Neuron (in vitro differentiated cells): ENCODE results near the gene SPANXB1.
"Not testable (repeated sequence)": the region's sequence is repeated elsewhere in the genome, so short reads cannot be mapped to it uniquely, and the experiment has no call there.

ENCODE experiments used
- H2AFZ ChIP-seq: one replicate; pipeline ENCODE4 v1.6.1; 2013; ENCODE audit warnings: low read depth, mild to moderate bottlenecking, inconsistent platforms, low read length, moderate library complexity
- H3K27me3 ChIP-seq: one replicate; pipeline ENCODE4 v1.6.1; 2013; ENCODE audit warnings: low read length; ENCODE audit not compliant: insufficient read depth
- H3K36me3 ChIP-seq: one replicate; pipeline ENCODE4 v1.6.1; 2013; ENCODE audit warnings: low read length; ENCODE audit not compliant: insufficient read depth
- H3K4me1 ChIP-seq: one replicate; pipeline ENCODE4 v1.6.1; 2013; ENCODE audit warnings: low read length; ENCODE audit not compliant: insufficient read depth
- H3K4me3 ChIP-seq: 2 replicates; pipeline ENCODE4 v1.5.1; 2013; ENCODE audit warnings: mild to moderate bottlenecking, low read length, moderate library complexity
- H3K9me3 ChIP-seq: one replicate; pipeline ENCODE4 v1.6.1; 2013; ENCODE audit warnings: low read length

Gene SPANXB1

GRCh38 chrX:141002568-141002967 is at the start of gene SPANXB1:
SPANXB1 (plus strand) TSS chrX:141002594; CDS start chrX:141002694, 100 bp downstream.
- not testable (repeated sequence) for H3K4me1 ChIP-seq, H3K4me3 ChIP-seq, H2AFZ ChIP-seq, H3K27me3 ChIP-seq, H3K9me3 ChIP-seq, H3K36me3 ChIP-seq

GRCh38 chrX:140967036-140967435 is 35.4 kb upstream of the SPANXB1 start:
- Histone ChIP-seq H3K4me1 (no peaks in the 10 kb centered on the region), H3K9me3 (no peaks in the 10 kb centered on the region), H2AFZ (no peak overlapping the region), H3K36me3 (no peaks in the 10 kb centered on the region), H3K4me3 (no peak overlapping the region), H3K27me3 (no peaks in the 10 kb centered on the region)

GRCh38 chrX:140971099-140971795 is 31.1 kb upstream of the SPANXB1 start:
- Histone ChIP-seq H3K4me1 (no peaks in the 10 kb centered on the region), H3K9me3 (no peaks in the 10 kb centered on the region)

DNA sequence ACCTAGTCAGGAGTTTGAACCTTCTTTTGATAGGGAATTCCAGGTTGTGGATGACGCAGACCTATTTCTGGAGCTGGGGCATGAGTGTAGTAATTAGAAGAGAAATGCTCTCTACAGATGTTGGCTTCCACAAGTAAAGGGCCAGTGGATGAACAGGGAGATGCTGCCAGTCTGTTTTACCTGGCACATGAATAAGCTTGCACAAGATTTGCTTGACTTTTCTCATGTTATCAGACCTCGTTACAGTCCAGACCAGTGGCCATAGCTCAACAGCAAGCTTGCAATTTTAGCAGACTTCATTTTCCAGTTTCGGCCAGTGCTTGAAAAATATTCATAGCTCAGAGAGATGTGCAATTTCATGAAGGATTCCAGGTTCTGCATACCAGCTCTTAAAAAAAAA is 26.9 kb upstream of the SPANXB1 start:
- Histone ChIP-seq H3K4me1 (no peaks in the 10 kb centered on the region), H2AFZ (no peak overlapping the region), H3K4me3 (no peak overlapping the region), H3K27me3 (no peaks in the 10 kb centered on the region), H3K36me3 (no peaks in the 10 kb centered on the region), H3K9me3 (no peaks in the 10 kb centered on the region)

More at GRCh38 chrX:140971099-140971795, 31.1 kb upstream of the SPANXB1 start:
- no peaks in the 10 kb centered on the region for H3K27me3 ChIP-seq
- no peak overlapping the region for H3K4me3 ChIP-seq
- H3K36me3 ChIP-seq = no peaks in the 10 kb centered on the region
- H2AFZ ChIP-seq = no peak overlapping the region

DNA sequence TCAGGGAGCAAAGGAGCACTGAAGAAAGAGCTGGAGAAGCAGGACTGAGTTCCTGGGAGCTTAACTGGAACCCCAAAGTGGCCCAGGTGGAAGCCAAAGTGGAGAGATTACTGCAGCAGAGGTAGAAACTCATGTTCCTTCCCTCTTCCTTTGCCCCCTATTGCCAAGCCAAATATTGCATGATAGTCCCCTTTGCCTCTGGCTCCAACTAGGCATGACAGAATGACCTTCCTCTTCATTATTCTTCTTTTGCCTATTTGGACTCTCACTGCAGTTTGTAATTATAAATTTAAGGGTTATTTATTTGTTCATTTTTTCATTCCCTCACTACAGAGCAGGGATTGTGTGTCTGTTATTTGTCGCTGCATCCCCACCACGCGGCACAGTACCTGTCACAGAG is 22.1 kb upstream of the SPANXB1 start:
- no peak overlapping the region for H3K4me3 ChIP-seq
- no peaks in the 10 kb centered on the region for H3K36me3 ChIP-seq
- H2AFZ ChIP-seq = no peak overlapping the region
- no peaks in the 10 kb centered on the region for H3K27me3 ChIP-seq
- H3K4me1 ChIP-seq = no peaks in the 10 kb centered on the region
- no peaks in the 10 kb centered on the region for H3K9me3 ChIP-seq

DNA sequence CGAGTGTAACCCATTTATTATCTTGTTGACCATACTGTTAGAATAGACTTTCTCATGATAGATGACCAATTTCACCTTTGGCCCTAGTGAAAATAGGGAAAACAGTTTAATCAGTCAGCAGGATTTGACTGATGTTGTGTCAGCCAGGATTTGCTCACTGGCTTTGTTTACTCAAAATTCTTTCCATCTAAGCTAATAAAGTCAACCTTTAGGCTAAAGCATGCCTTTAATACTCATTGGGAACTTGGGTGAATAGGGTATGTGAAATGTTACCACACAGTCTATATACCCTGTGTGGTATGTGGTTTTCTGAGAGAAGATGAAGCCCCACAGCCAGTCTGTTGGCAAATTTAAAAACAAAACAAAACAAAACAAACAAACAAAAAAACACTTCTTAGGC is 18.7 kb upstream of the SPANXB1 start:
- Histone ChIP-seq H3K27me3 (no peaks in the 10 kb centered on the region), H3K9me3 (no peaks in the 10 kb centered on the region), H3K4me3 (no peak overlapping the region), H2AFZ (no peak overlapping the region), H3K36me3 (no peaks in the 10 kb centered on the region), H3K4me1 (no peaks in the 10 kb centered on the region)

DNA sequence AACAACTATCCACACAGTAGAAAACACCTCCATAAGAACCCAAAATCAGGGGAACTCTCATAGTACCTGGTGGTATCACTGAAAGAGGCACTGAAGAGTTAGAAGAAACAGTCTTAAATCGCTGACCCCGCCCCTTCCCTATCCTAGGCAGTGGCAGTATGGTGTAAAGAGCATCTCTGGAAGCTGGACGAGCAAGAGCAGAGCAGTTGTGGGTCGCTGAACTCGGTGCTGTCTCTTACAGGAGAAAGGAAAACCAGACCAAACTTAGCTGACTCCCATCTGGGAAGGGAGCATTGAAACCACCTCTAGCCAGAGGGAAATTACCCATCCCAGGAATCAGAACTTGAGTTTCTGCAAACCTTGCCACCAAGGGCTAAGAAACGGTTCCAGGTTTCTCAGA is 2.8 kb downstream of the SPANXB1 start:
- H3K27me3 ChIP-seq, H3K4me1 ChIP-seq, H3K4me3 ChIP-seq, H2AFZ ChIP-seq, H3K36me3 ChIP-seq, H3K9me3 ChIP-seq: not testable (repeated sequence)

DNA sequence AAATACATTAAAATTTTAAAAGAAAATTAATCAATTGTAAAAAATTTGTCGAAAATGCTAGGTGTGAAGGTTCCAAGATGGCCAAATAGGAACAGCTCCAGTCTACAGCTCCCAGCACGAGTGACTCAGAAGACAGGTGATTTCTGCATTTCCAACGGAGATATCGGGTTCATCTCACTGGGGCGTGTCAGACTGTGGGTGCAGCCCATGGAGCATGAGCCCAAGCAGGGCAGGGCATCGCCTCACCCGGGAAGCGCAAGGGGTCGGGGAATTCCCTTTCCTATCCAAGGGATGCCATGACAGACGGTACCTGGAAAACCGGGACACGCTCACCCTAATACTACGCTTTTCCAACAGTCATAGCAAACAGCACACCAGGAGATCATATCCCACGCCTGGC is 41.9 kb downstream of the SPANXB1 start:
- not testable (repeated sequence) for H3K4me1 ChIP-seq, H3K9me3 ChIP-seq, H3K36me3 ChIP-seq, H3K4me3 ChIP-seq, H2AFZ ChIP-seq, H3K27me3 ChIP-seq

DNA sequence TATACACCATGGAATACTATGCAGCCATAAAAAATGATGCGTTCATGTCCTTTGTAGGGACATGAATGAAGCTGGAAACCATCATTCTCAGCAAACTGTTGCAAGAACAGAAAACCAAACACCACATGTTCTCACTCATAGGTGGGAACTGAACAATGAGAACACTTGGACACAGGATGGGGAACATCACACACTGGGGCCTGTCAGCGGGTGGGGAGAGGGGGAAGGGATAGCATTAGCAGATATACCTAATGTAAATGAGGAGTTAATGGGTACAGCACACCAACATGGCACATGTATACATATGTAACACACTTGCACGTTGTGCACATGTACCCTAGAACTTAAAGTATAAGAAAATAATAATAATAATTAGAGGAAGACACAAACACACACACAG is 47.5 kb downstream of the SPANXB1 start:
- H3K36me3 ChIP-seq, H3K4me1 ChIP-seq, H3K9me3 ChIP-seq, H3K27me3 ChIP-seq, H2AFZ ChIP-seq, H3K4me3 ChIP-seq: not testable (repeated sequence)

DNA sequence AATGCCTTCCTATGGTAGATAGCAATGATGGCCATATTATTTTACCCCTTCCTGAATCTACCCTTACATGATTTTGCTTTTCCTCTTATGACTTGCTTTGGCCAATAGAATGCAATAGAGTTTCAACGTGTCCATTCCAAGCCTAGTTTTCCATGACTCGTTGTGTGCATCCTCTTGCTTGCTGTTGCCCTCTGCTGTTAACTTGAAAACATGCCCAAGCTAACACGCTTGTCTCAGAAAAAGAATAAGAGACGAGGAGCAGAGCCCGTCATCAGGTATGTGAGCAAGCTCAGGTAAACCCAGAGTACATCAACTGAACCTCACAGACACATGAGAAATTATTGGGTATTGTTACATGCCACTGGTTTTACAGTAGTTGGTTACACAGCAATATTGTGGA is 49.7 kb downstream of the SPANXB1 start:
- H3K36me3 ChIP-seq, H3K4me3 ChIP-seq, H3K27me3 ChIP-seq, H3K4me1 ChIP-seq, H3K9me3 ChIP-seq, H2AFZ ChIP-seq: not testable (repeated sequence)
